Stomach (tissue), 9 donors: ENCODE measurements around the gene C1orf226. TPM values are rescaled to one million over a fixed set of nuclear protein-coding genes. Genes with fewer than 3 reads are reported as not detected.

Source experiments
- DNase-seq, 2 donors: peaks; one replicate each; pipeline versions ENCODE4 v3.0.0 to v3.0.0-alpha.2; 2013 to 2019
- H3K27ac ChIP-seq, 5 donors: fragments of 200-600 bp in 4 of 5; sonication (generic) in 4 of 5; one replicate each; pipeline ENCODE4 v1.5.1; 2013 to 2019; ENCODE audit warnings: mild to moderate bottlenecking in 1 of 5, moderate library complexity in 1 of 5
- H3K27me3 ChIP-seq, 3 donors: fragments of 200-600 bp; sonication (generic); one replicate each; pipeline ENCODE4 v1.5.1; 2017 to 2019; ENCODE audit warnings: mixed run types in 1 of 3
- H3K36me3 ChIP-seq, 4 donors: fragments of 200-600 bp; sonication (generic); 1 replicate in 3 of 4; 2 replicates in 1 of 4; pipeline ENCODE4 v1.5.1; 2016 to 2019
- H3K4me1 ChIP-seq, 4 donors: fragments of 200-600 bp; sonication (generic); one replicate each; pipeline ENCODE4 v1.5.1; 2016 to 2019
- H3K4me3 ChIP-seq, 4 donors: fragments of 200-600 bp; sonication (generic) in 3 of 4; one replicate each; pipeline ENCODE4 v1.5.1; 2016 to 2019; ENCODE audit warnings: mild to moderate bottlenecking in 1 of 4
- H3K9me3 ChIP-seq, 4 donors: fragments of 200-600 bp; sonication (generic); one replicate each; pipeline ENCODE4 v1.5.1; 2016 to 2019
- CTCF ChIP-seq, 7 experiments: fragments of 450-650 bp in 4 of 7; fragments of 200-600 bp in 3 of 7; sonication (generic) in 3 of 7; IDR thresholded peaks; one replicate each; pipeline ENCODE4 v1.5.1; 2016 to 2019; ENCODE audit warnings: antibody characterized with exemption in 7 of 7, control low read depth in 2 of 7, mild to moderate bottlenecking in 1 of 7
- EP300 ChIP-seq: sonication (generic); formaldehyde crosslinking; IDR thresholded peaks from one replicate; pipeline ENCODE4 v1.6.1; 2017; ENCODE audit warnings: antibody characterized with exemption
- POLR2A ChIP-seq, 4 donors: fragments of 450-650 bp; IDR thresholded peaks; one replicate each; pipeline ENCODE4 v1.6.1; 2016; ENCODE audit warnings: antibody characterized with exemption in 4 of 4, control low read depth in 2 of 4, mild to moderate bottlenecking in 1 of 4, moderate library complexity in 1 of 4
- POLR2AphosphoS5 ChIP-seq, 3 donors: sonication (generic); formaldehyde crosslinking; IDR thresholded peaks; one replicate each; pipeline ENCODE4 v1.6.1; 2016; ENCODE audit warnings: antibody characterized with exemption in 3 of 3
- WGBS, 5 donors: extraction: QIAGEN DNeasy Blood & Tissue Kit in 3 of 5; methylation state at CpG; one replicate each; pipeline versions ENCODE4 v1.1.5 to v1.1.7; 2013 to 2018; 5-methylcytosine and 5-hydroxymethylcytosine counted together
- intact Hi-C: fragments of 100-400 bp; cut with DNase I; formaldehyde crosslinking; loops from one replicate; pipeline ENCODE4 v1.15.1; 2023; ENCODE audit warnings: low total_unique reads
- polyA plus RNA-seq, 3 donors: library from polyadenylated mRNA; stranded (reverse); fragments of 200-250 nt; gene quantifications; one replicate each; pipeline ENCODE4 v1.2.3, GENCODE V29; 2013
- total RNA-seq, 5 donors: library from RNA; depleted of rRNA; stranded (reverse); fragments of >200 nt; gene quantifications; one replicate each; pipeline versions ENCODE4 v1.1.0 to v1.2.3, GENCODE V29; 2014 to 2016
- donor health status: healthy with polysubstance abuse.
- donor health status: Bipolar disorder and iron deficiency.
- donor health status: healthy.

Gene C1orf226
- total and polyA plus RNA-seq, 8 donors: 2.4 to 14.0 (median 4.0) TPM

GRCh38 chr1:162405800-162406199 lies 24.3 kb downstream of the C1orf226 start:
- TF ChIP-seq CTCF (IDR thresholded peaks at IDR 0.05) (no peak), EP300 (no peak), POLR2AphosphoS5 (IDR thresholded peaks at IDR 0.05) (no peak), POLR2A (IDR thresholded peaks at IDR 0.05) (no peak)
- H3K4me1 ChIP-seq: no peaks in the 10 kb centered on the region
- DNase-seq: no peak
- no peak overlapping the region for H3K4me3 ChIP-seq
- no peak overlapping the region for H3K27ac ChIP-seq
- intact Hi-C loops: no loop called here
- WGBS, 5 donors: 30 to 54% (median 50%) methylated on average over 5 of the region's 5 CpGs
- no peaks in the 10 kb centered on the region for H3K36me3 ChIP-seq
- H3K27me3 ChIP-seq: peaks cover 0 to 5% (median 0%) of the 10 kb centered on the region in 3 donors
- H3K9me3 ChIP-seq: no peaks in the 10 kb centered on the region

- intact Hi-C loops: no loop called here
- no peaks in the 10 kb centered on the region for H3K9me3 ChIP-seq
Measured at GRCh38 chr1:162406811-162407210, 25.3 kb downstream of the C1orf226 start.

GRCh38 chr1:162407539-162407938 lies 26.0 kb downstream of the C1orf226 start:
- Histone ChIP-seq H3K27me3 (peaks cover 0 to 4% (median 0%) of the 10 kb centered on the region in 3 donors), H3K27ac (no peak overlapping the region), H3K4me3 (no peak overlapping the region), H3K9me3 (no peaks in the 10 kb centered on the region), H3K4me1 (no peaks in the 10 kb centered on the region), H3K36me3 (no peaks in the 10 kb centered on the region)
- TF ChIP-seq CTCF (IDR thresholded peaks at IDR 0.05): no peak
- no peak for TF ChIP-seq POLR2AphosphoS5 (IDR thresholded peaks at IDR 0.05)
- intact Hi-C loops: no loop called here
- WGBS, 5 donors: 92 to 100% (median 97%) methylated on average over 1 of the region's 1 CpG
- no peak for DNase-seq

More at GRCh38 chr1:162406811-162407210, 25.3 kb downstream of the C1orf226 start:
- Histone ChIP-seq H3K27me3 (peaks cover 0 to 4% (median 0%) of the 10 kb centered on the region in 3 donors), H3K27ac (no peak overlapping the region), H3K4me3 (no peak overlapping the region), H3K36me3 (no peaks in the 10 kb centered on the region), H3K4me1 (no peaks in the 10 kb centered on the region)
- TF ChIP-seq CTCF (IDR thresholded peaks at IDR 0.05) (no peak), POLR2AphosphoS5 (IDR thresholded peaks at IDR 0.05) (no peak), POLR2A (IDR thresholded peaks at IDR 0.05) (no peak)
- WGBS, 5 donors: 93 to 95% (median 94%) methylated on average over 2 of the region's 2 CpGs
- DNase-seq: no peak

GRCh38 chr1:162412002-162412401 lies 30.5 kb downstream of the C1orf226 start, which contains the start of gene SH2D1B:
Gene SH2D1B, minus strand, starts transcription at chr1:162412136. Its CDS starts 120 bp downstream, at chr1:162412016.
- DNase-seq: no peak
- Histone ChIP-seq H3K27me3 (peaks cover 0 to 4% (median 0%) of the 10 kb centered on the region in 3 donors), H3K9me3 (no peaks in the 10 kb centered on the region), H3K4me3 (no peak within 1 kb of the TSS), H3K36me3 (no peaks in the 10 kb centered on the region), H3K4me1 (no peaks in the 10 kb centered on the region), H3K27ac (no peak within 1 kb of the TSS)
- TF ChIP-seq CTCF (IDR thresholded peaks at IDR 0.05) (no peak), POLR2A (IDR thresholded peaks at IDR 0.05) (no peak), EP300 (no peak), POLR2AphosphoS5 (IDR thresholded peaks at IDR 0.05) (no peak)
- intact Hi-C loops: no loop called here
- WGBS, 5 donors: 58 to 82% (median 73%) methylated on average over 3 of the region's 3 CpGs
